AG04450 (cell line): Measurements from ENCODE around the gene PLEKHG4B. TPM values are rescaled to one million over a fixed set of nuclear protein-coding genes. Genes with fewer than 3 reads are reported as not detected.
A peak's percentile ranks its signal among the peaks of the same experiment; 100 is the strongest.
"Not testable (repeated sequence)": the region's sequence is repeated elsewhere in the genome, so short reads cannot be mapped to it uniquely, and the experiment has no call there.

ENCODE experiments used
- CTCF ChIA-PET: fragments of 300-600, 350-600 bp; formaldehyde crosslinking; extraction: SDS; loops from one replicate; lab custom pipeline; 2022; ENCODE audit warnings: antibody characterized with exemption, inconsistent platforms; lab: Charles Lee
- POLR2A ChIA-PET: fragments of 350-600 bp; formaldehyde crosslinking; extraction: SDS; loops from one replicate; lab custom pipeline; 2021; ENCODE audit warnings: antibody characterized with exemption, inconsistent platforms; lab: Yijun Ruan, JAX
- DNase-seq: peaks from one replicate; pipeline ENCODE4 v3.0.0-alpha.2; 2011; ENCODE audit warnings: low read depth, low spot score
- H3K27ac ChIP-seq: one replicate; pipeline ENCODE4 v1.5.1; 2012; ENCODE audit warnings: low read depth, low read length, control low read depth
- H3K27me3 ChIP-seq: one replicate; pipeline ENCODE4 v1.6.0; 2012; ENCODE audit warnings: low read length; ENCODE audit not compliant: control insufficient read depth, insufficient read depth
- H3K4me3 ChIP-seq: 2 replicates; pipeline ENCODE4 v1.5.1; 2011; ENCODE audit warnings: mild to moderate bottlenecking, low read depth, low read length, control low read depth
- H3K9me3 ChIP-seq: 2 replicates; pipeline ENCODE4 v1.5.1; 2012; ENCODE audit warnings: low read length; ENCODE audit not compliant: control insufficient read depth, insufficient read depth
- polyA plus RNA-seq: library from polyadenylated mRNA; depleted of rRNA; stranded (reverse); fragments of >200 nt; gene quantifications from 2 replicates; pipeline ENCODE4 v1.2.3, GENCODE V29; 2011
- TF ChIP-seq, protein P1 (sequence below): IDR thresholded peaks from 2 replicates; pipeline ENCODE4 v1.5.1; 2011; ENCODE audit warnings: low read depth, low read length, control low read depth, inconsistent platforms

PLEKHG4B gene
- polyA plus RNA-seq, 1 experiment: 0.24 TPM

DNA sequence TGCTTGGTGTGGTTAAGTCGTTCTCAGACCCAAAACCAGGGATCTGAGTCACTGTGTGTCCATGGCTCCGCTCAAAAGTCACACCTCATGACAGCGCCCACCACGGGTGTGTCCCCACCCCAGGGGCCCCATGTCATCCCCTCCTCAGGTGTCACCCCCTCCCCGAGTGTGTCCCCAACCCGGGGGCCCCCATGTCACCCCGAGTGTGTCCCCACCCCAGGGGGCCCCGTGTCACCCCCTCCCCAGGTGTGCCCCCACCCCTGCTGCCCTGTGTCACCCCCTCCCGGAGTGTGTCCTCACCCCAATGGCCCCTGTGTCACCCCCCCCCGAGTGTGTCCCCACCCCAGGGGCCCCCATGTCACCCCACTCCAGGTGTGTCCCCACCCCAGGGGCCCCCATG is 104.4 kb downstream of the PLEKHG4B start:
- CTCF ChIA-PET: no interaction called here
- H3K27ac ChIP-seq: no peak overlapping the region
- no peak overlapping the region for H3K4me3 ChIP-seq
- H3K27me3 ChIP-seq: peaks cover 5% of the 10 kb centered on the region
- POLR2A ChIA-PET: no interaction called here
- TF ChIP-seq, protein P1, sequence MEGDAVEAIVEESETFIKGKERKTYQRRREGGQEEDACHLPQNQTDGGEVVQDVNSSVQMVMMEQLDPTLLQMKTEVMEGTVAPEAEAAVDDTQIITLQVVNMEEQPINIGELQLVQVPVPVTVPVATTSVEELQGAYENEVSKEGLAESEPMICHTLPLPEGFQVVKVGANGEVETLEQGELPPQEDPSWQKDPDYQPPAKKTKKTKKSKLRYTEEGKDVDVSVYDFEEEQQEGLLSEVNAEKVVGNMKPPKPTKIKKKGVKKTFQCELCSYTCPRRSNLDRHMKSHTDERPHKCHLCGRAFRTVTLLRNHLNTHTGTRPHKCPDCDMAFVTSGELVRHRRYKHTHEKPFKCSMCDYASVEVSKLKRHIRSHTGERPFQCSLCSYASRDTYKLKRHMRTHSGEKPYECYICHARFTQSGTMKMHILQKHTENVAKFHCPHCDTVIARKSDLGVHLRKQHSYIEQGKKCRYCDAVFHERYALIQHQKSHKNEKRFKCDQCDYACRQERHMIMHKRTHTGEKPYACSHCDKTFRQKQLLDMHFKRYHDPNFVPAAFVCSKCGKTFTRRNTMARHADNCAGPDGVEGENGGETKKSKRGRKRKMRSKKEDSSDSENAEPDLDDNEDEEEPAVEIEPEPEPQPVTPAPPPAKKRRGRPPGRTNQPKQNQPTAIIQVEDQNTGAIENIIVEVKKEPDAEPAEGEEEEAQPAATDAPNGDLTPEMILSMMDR: no peak
- DNase-seq: no peak
- H3K9me3 ChIP-seq: peaks cover 6% of the 10 kb centered on the region; the same call in 1 of the 2 replicates

DNA sequence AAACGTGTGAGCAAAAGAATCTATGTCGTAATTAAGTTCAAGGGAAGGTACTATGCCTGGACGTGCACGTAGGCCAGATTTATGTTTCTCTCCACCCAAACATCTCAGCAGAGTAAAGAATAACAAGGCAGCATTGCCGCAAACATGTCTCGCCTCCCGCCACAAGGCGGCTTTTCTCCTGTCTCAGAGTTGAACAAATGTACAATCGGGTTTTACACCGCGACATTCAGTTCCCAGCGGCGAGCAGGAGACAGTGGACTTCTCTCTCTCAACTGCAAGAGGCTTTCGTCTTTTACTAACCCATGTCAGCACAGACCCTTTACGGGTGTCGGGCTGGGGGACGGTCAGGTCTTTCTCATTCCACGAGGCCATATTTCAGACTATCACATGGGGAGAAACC is 105.1 kb downstream of the PLEKHG4B start:
- TF ChIP-seq, protein P1: 0 out of 2 replicates have a peak, but pooled peaks have one; percentile 13
- H3K4me3 ChIP-seq, H3K27ac ChIP-seq, H3K27me3 ChIP-seq, CTCF ChIA-PET, DNase-seq, POLR2A ChIA-PET, H3K9me3 ChIP-seq: not testable (repeated sequence)

DNA sequence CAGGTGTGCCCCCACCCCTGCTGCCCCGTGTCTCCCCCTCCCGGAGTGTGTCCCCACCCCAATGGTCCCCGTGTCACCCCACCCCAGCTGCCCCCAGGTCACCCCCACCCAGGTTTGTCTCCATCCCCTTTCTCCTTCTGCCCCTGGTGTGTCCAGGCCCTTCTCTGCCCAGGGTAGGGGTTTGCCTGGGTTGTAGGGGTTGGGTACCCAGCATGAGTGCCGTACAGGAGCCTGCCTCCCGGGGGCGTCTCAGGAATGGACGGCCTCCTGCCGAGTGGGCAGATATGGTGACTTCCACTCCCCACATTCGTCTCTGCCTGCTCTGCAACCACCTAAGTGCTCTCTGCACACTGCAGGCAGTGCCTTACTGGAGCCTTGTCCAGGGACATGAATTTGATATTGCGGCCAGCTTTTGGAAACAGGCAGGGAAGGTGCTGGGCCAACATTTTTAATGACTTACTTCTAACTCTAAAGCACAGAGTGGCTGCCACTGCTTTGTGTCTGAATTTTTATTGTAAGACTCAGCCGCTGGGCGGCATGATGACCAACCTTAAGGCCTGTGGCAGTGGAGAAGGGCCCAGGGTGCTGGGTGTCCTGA is 106.0 kb downstream of the PLEKHG4B start:
- CTCF ChIA-PET: interaction anchor here (0.9 to 1.2 kb wide), 2 partner anchors 10 to 16 kb away, joined by 3 read pairs; no protein-coding TSS in a partner anchor
- Histone ChIP-seq H3K27me3 (peaks cover 2% of the 10 kb centered on the region), H3K27ac (no peak overlapping the region), H3K9me3 (peaks cover 6% of the 10 kb centered on the region; the same call in 1 of the 2 replicates), H3K4me3 (no peak overlapping the region)
- TF ChIP-seq, protein P1: no peak
- POLR2A ChIA-PET: no interaction called here
- DNase-seq: no peak

DNA sequence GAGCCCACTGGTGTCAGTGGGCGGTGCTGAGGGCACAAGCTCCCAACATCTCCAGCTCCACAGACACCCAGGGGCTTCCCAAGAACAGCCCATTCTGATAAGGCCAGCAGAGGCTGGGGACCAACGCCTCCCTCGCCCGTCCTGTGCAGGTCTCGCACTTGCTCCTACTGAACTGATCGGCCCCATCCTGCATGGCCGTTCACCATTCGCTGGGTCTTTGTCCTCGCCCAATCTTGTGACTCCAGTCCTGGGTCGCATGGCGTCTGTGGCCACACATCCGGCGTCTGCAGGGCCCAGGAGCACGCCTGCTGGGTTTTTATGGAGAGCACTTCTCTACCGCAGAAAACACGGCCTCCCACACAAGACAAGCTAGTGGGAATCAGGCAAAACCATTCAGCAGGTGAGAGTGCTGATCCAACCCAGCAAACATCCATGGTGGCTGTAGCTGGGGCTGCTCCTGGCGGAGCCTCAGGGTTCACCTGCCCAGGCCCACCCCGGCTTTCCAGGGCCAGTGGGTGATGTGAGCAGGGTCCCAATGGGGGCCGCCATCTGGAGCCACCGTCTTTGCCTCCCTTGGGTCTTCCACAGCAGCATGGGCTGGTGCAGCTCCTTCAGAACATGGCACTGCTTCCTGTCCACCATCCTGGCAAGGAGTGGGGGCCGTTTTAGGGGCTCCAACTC is 106.7 kb downstream of the PLEKHG4B start:
- ChIA-PET CTCF (interaction anchor here (0.9 to 1.2 kb wide), 2 partner anchors 10 to 15 kb away, joined by 3 read pairs; no protein-coding TSS in a partner anchor), POLR2A (no interaction called here)
- Histone ChIP-seq H3K27ac (no peak overlapping the region), H3K27me3 (peaks cover 2% of the 10 kb centered on the region), H3K4me3 (no peak overlapping the region), H3K9me3 (peaks cover 6% of the 10 kb centered on the region; the same call in 1 of the 2 replicates)
- TF ChIP-seq, protein P1: no peak
- no peak for DNase-seq
